CD4-positive, CD25-positive, alpha-beta regulatory T cell (primary cell): Measurements from ENCODE around the gene CCDC91. TPM values are rescaled to one million over a fixed set of nuclear protein-coding genes. Genes with fewer than 3 reads are reported as not detected.

ENCODE experiments used
- ATAC-seq, 2 donors: fragments of 150-1000 bp; cut with Tn5 transposase; one replicate each; pipeline ENCODE4 v1.10.0; 2021; ENCODE audit warnings: low read depth in 2 of 2, moderate number of reproducible peaks in 2 of 2, moderate library complexity in 1 of 2
- DNase-seq, 3 donors: peaks; one replicate each; pipeline versions ENCODE4 v3.0.0 to v3.0.0-alpha.2; 2012 to 2022; ENCODE audit warnings: mixed read lengths in 1 of 3
- H3K27ac ChIP-seq: one replicate; pipeline ENCODE4 v1.7.0; 2013; ENCODE audit warnings: mild to moderate bottlenecking, low read length; ENCODE audit not compliant: insufficient read depth, poor library complexity, severe bottlenecking
- H3K27me3 ChIP-seq: one replicate; pipeline ENCODE4 v1.7.0; 2013; ENCODE audit warnings: low read length; ENCODE audit not compliant: control insufficient read depth, insufficient read depth
- H3K36me3 ChIP-seq: one replicate; pipeline ENCODE4 v1.7.0; 2013; ENCODE audit warnings: mild to moderate bottlenecking, low read length, moderate library complexity; ENCODE audit not compliant: control insufficient read depth, insufficient read depth
- H3K4me1 ChIP-seq: 2 replicates; pipeline ENCODE4 v1.7.0; 2013; ENCODE audit warnings: mild to moderate bottlenecking, low read length; ENCODE audit not compliant: insufficient read depth, control insufficient read depth, poor library complexity, severe bottlenecking
- H3K4me3 ChIP-seq: one replicate; pipeline ENCODE4 v1.7.0; 2013; ENCODE audit warnings: low read depth, mild to moderate bottlenecking, low read length, moderate library complexity
- H3K9me3 ChIP-seq, 2 experiments: 1 replicate in 1 of 2; 2 replicates in 1 of 2; pipeline ENCODE4 v1.7.0; 2013; ENCODE audit warnings: low read length in 2 of 2, mild to moderate bottlenecking in 1 of 2, moderate library complexity in 1 of 2; ENCODE audit not compliant: control insufficient read depth in 2 of 2
- H3K27ac Mint-ChIP-seq, 3 donors: one replicate each; pipeline ENCODE4 v1.8.0; 2020 to 2022; ENCODE audit warnings: mild to moderate bottlenecking in 3 of 3, mixed read lengths in 3 of 3, moderate library complexity in 2 of 3
- H3K27me3 Mint-ChIP-seq: one replicate; pipeline ENCODE4 v1.8.0; 2022; ENCODE audit warnings: mild to moderate bottlenecking, mixed read lengths
- H3K36me3 Mint-ChIP-seq: one replicate; pipeline ENCODE4 v1.8.0; 2020; ENCODE audit warnings: mixed read lengths
- H3K4me1 Mint-ChIP-seq, 4 donors: one replicate each; pipeline ENCODE4 v1.8.0; 2020 to 2022; ENCODE audit warnings: mixed read lengths in 4 of 4, mild to moderate bottlenecking in 1 of 4
- H3K4me3 Mint-ChIP-seq, 4 donors: one replicate each; pipeline ENCODE4 v1.8.0; 2020 to 2022; ENCODE audit warnings: mild to moderate bottlenecking in 4 of 4, mixed read lengths in 4 of 4, moderate library complexity in 3 of 4
- H3K9me3 Mint-ChIP-seq, 7 donors: one replicate each; pipeline ENCODE4 v1.8.0; 2020 to 2022; ENCODE audit warnings: mixed read lengths in 7 of 7, mild to moderate bottlenecking in 3 of 7, moderate library complexity in 2 of 7
- polyA plus RNA-seq, 4 donors: library from polyadenylated mRNA; unstranded; fragments of 300-500 nt; fragmentation: Illumina TruSeq; gene quantifications; one replicate each; pipeline ENCODE4 v1.2.3, GENCODE V29; 2021
- total RNA-seq: library from RNA; stranded (reverse); gene quantifications from one replicate; pipeline ENCODE4 v1.2.3, GENCODE V29; 2022

CCDC91 gene
- total and polyA plus RNA-seq, 5 donors from 2014 or later: 59.4 to 74.0 (median 66.2) TPM

DNA sequence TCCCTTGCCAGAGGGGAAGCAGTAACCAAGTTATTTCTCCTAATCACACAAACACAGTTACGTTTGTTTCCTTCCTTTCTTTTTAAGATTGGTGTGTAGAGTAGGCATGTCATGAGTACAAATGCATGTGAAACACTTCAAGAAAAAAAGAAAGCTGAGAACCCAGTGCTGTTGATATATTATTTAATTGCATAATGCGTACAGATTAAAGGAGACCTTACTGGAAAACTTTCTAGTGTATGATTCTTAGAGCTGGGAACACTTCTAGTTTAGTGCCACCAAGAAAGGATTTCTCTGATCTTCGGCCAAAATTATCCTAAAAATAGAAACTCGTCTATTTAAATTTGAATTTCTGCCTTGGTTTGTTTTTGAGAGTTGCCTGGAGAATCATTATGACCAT lies 365.5 kb downstream of the CCDC91 start:
- Histone ChIP-seq H3K27me3 (no peaks in the 10 kb centered on the region), H3K4me1 (no peaks in the 10 kb centered on the region), H3K4me3 (no peak overlapping the region), H3K36me3 (peaks cover 3% of the 10 kb centered on the region), H3K27ac (no peak overlapping the region), H3K9me3 (no peaks in the 10 kb centered on the region)
- Mint-ChIP-seq H3K27me3 (no peaks in the 10 kb centered on the region), H3K4me3 (no peak overlapping the region), H3K9me3 (no peaks in the 10 kb centered on the region), H3K36me3 (peaks cover 25% of the 10 kb centered on the region), H3K27ac (no peak overlapping the region), H3K4me1 (peaks cover 3 to 6% (median 4%) of the 10 kb centered on the region in 4 donors)
- ATAC-seq: no peak
- no peak for DNase-seq

- DNase-seq (no peak), ATAC-seq (no peak)
- H3K27me3 ChIP-seq: no peaks in the 10 kb centered on the region
- Mint-ChIP-seq H3K4me3 (no peak overlapping the region), H3K27ac (no peak overlapping the region), H3K27me3 (no peaks in the 10 kb centered on the region), H3K4me1 (peaks cover 0 to 5% (median 0%) of the 10 kb centered on the region in 4 donors), H3K9me3 (no peaks in the 10 kb centered on the region), H3K36me3 (peaks cover 25% of the 10 kb centered on the region)
- peaks cover 3% of the 10 kb centered on the region for H3K36me3 ChIP-seq
- H3K9me3 ChIP-seq: no peaks in the 10 kb centered on the region
- H3K4me3 ChIP-seq: no peak overlapping the region
- no peaks in the 10 kb centered on the region for H3K4me1 ChIP-seq
- H3K27ac ChIP-seq: no peak overlapping the region
Observed at GRCh38 chr12:28558250-28558649, 368.0 kb downstream of the CCDC91 start.

- ATAC-seq (no peak), DNase-seq (no peak)
- Mint-ChIP-seq H3K36me3 (peaks cover 28% of the 10 kb centered on the region), H3K4me3 (peak overlapping the region in 1 of 4 donors; percentile 56), H3K9me3 (peaks cover 0 to 3% (median 0%) of the 10 kb centered on the region in 7 donors), H3K4me1 (peaks cover 0 to 5% (median 1%) of the 10 kb centered on the region in 4 donors), H3K27me3 (no peaks in the 10 kb centered on the region), H3K27ac (no peak overlapping the region)
- Histone ChIP-seq H3K36me3 (peaks cover 3% of the 10 kb centered on the region), H3K4me1 (no peaks in the 10 kb centered on the region), H3K4me3 (no peak overlapping the region), H3K9me3 (no peaks in the 10 kb centered on the region), H3K27ac (no peak overlapping the region), H3K27me3 (no peaks in the 10 kb centered on the region)
Observed at GRCh38 chr12:28563286-28563685, 373.0 kb downstream of the CCDC91 start.

DNA sequence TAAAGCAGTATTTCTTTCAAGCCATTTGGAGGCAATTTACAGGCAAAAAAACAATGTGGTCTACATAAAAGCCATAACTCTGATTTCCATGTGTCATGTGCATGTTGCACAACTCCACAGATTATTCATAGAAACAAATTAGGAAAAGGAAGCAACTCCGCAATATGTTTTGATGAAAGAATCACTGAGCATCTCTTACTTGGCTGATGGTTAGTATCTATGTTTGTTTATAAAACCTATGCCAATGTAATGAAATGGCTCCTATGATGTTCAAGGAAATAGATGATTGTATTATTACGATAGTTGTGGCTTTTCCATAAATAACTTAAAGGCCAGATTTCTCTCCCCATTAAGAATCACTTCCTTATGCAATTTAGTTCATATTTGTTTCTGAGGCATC lies 373.7 kb downstream of the CCDC91 start:
- Mint-ChIP-seq H3K36me3 (peaks cover 27% of the 10 kb centered on the region), H3K4me1 (peaks cover 0 to 5% (median 1%) of the 10 kb centered on the region in 4 donors), H3K4me3 (no peak overlapping the region), H3K27me3 (no peaks in the 10 kb centered on the region), H3K9me3 (peaks cover 0 to 3% (median 0%) of the 10 kb centered on the region in 7 donors), H3K27ac (no peak overlapping the region)
- Histone ChIP-seq H3K4me1 (no peaks in the 10 kb centered on the region), H3K9me3 (no peaks in the 10 kb centered on the region), H3K36me3 (peaks cover 3% of the 10 kb centered on the region), H3K27me3 (no peaks in the 10 kb centered on the region), H3K27ac (no peak overlapping the region), H3K4me3 (no peak overlapping the region)
- DNase-seq (no peak), ATAC-seq (no peak)

DNA sequence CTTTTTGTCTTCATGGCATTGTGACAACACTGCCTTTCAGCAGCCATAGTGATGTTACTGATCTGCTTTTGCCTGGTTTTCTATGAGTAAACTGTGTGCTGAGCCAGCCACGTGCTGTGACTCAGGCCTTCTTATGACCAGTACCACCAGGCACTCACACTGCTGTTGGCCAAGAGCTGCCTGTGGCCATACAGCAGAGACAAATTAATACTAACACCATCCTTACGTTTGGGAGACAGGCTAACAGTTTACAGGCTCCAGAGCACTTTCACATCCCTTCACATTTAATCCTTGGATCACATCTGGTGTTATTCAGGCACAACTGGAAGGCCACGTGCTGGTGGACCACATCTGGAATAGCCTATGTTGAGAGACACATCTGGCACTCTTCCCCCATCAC lies 377.9 kb downstream of the CCDC91 start:
- no peak overlapping the region for H3K27ac Mint-ChIP-seq

DNA sequence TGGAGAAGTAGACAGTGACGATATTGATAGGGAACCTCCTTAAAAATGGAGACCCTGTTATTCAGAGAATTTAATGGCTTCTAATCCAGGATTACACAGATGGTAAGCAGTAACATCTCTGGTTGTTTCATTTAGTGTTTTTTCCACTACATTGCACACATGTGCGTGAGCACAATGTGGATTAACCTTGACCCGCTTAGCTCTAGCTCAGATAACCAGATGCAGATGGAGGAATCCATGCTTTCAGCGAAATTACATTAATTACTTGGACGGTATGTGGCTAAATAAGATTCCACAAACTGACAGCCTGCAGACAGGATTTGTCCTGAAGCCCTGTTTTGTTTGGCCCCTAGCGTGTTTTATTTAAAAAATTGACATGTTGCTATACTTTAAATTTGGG lies 378.4 kb downstream of the CCDC91 start:
- Histone ChIP-seq H3K27ac (no peak overlapping the region), H3K9me3 (no peaks in the 10 kb centered on the region), H3K27me3 (no peaks in the 10 kb centered on the region), H3K4me1 (no peaks in the 10 kb centered on the region), H3K4me3 (no peak overlapping the region), H3K36me3 (no peaks in the 10 kb centered on the region)
- peaks cover 0 to 3% (median 0%) of the 10 kb centered on the region in 7 donors for H3K9me3 Mint-ChIP-seq
- DNase-seq: no peak
- no peak overlapping the region for H3K4me3 Mint-ChIP-seq
- peaks cover 24% of the 10 kb centered on the region for H3K36me3 Mint-ChIP-seq
- H3K27ac Mint-ChIP-seq: no peak overlapping the region
- H3K27me3 Mint-ChIP-seq: no peaks in the 10 kb centered on the region
- no peak for ATAC-seq
- H3K4me1 Mint-ChIP-seq: peaks cover 0 to 2% (median 0%) of the 10 kb centered on the region in 4 donors

More for the DNA sequence above, 377.9 kb downstream of the CCDC91 start:
- H3K27ac ChIP-seq: no peak overlapping the region
- no peaks in the 10 kb centered on the region for H3K27me3 ChIP-seq
- H3K4me3 Mint-ChIP-seq: no peak overlapping the region
- H3K27me3 Mint-ChIP-seq: no peaks in the 10 kb centered on the region
- DNase-seq: no peak
- H3K9me3 Mint-ChIP-seq: peaks cover 0 to 3% (median 0%) of the 10 kb centered on the region in 7 donors
- H3K36me3 ChIP-seq: no peaks in the 10 kb centered on the region
- peaks cover 21% of the 10 kb centered on the region for H3K36me3 Mint-ChIP-seq
- peaks cover 0 to 2% (median 0%) of the 10 kb centered on the region in 4 donors for H3K4me1 Mint-ChIP-seq
- H3K9me3 ChIP-seq: no peaks in the 10 kb centered on the region
- no peaks in the 10 kb centered on the region for H3K4me1 ChIP-seq
- no peak for ATAC-seq
- H3K4me3 ChIP-seq: no peak overlapping the region

DNA sequence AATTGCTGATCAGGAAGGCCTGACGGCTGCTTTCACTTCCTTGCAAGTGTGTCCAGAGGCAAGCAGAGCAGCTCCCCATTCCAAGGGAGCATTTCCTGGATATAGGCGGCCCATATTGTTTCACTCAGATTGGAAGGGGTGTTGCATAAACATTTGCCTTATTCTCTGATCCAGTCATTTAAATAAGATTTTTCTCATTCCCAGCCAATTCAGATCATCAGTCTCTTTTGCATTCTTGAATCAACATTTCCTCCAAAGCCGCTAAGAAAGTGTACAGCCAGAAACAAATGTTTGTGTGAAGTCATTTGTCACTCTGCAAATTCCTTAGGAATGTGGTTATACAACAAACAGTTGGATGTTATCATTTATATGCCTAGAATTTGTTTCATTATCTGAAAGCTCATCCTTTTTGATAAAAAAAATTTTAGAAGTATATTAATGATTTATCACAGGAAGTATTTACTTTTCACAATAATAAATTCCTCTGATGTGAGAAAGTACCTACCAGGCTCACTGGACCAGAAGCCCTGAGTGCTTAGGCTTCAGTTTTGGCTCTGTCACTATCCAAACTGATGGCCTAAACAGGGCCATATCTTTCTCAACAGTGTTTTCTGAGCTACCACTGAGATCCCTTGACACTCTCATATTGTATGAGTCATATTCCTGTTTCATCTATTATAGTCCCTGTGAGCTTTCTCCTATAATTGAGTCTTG lies 379.6 kb downstream of the CCDC91 start:
- no peak for DNase-seq
- Histone ChIP-seq H3K27ac (no peak overlapping the region), H3K4me1 (no peaks in the 10 kb centered on the region), H3K4me3 (no peak overlapping the region), H3K9me3 (no peaks in the 10 kb centered on the region), H3K36me3 (no peaks in the 10 kb centered on the region), H3K27me3 (no peaks in the 10 kb centered on the region)
- H3K9me3 Mint-ChIP-seq: peaks cover 0 to 1% (median 0%) of the 10 kb centered on the region in 7 donors
- ATAC-seq: no peak
- H3K4me3 Mint-ChIP-seq: no peak overlapping the region
- H3K36me3 Mint-ChIP-seq: peaks cover 24% of the 10 kb centered on the region
- H3K27me3 Mint-ChIP-seq: no peaks in the 10 kb centered on the region
- H3K27ac Mint-ChIP-seq: no peak overlapping the region
- H3K4me1 Mint-ChIP-seq: no peaks in the 10 kb centered on the region

DNA sequence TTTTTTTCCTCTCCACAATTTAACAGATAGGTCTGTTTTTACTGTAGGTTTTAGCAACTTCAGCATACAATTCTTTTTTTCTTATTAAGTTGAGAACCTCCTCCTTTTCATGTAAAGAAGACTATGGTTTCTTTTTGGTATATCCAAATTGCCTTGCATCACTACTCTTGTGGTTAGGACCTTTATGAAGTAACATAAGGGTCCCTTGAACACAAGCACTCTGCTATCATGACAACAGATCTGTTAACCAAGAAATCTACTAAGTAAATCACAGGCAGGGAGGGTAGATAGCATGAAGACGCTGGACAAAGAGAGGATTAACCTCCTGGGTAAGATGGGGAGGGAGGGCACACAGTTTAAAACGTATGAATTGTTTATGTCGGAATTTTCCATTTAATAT lies 380.6 kb downstream of the CCDC91 start:
- H3K27ac ChIP-seq: no peak overlapping the region
- Mint-ChIP-seq H3K27ac (no peak overlapping the region), H3K4me3 (no peak overlapping the region), H3K4me1 (no peaks in the 10 kb centered on the region), H3K36me3 (peaks cover 24% of the 10 kb centered on the region), H3K27me3 (no peaks in the 10 kb centered on the region), H3K9me3 (no peaks in the 10 kb centered on the region)
- H3K9me3 ChIP-seq: no peaks in the 10 kb centered on the region
- no peaks in the 10 kb centered on the region for H3K27me3 ChIP-seq
- H3K36me3 ChIP-seq: no peaks in the 10 kb centered on the region
- H3K4me1 ChIP-seq: no peaks in the 10 kb centered on the region
- ATAC-seq (no peak), DNase-seq (no peak)
- no peak overlapping the region for H3K4me3 ChIP-seq
